K562 (cell line): ENCODE measurements around the gene ABCC6. TPM values are rescaled to one million over a fixed set of nuclear protein-coding genes. Genes with fewer than 3 reads are reported as not detected.

Experiments
- CREM ChIP-seq: IDR thresholded peaks from 2 replicates; pipeline ENCODE4 v1.6.1; 2014; ENCODE audit warnings: antibody characterized with exemption, low read depth
- GABPB1 ChIP-seq: sonication (generic); formaldehyde crosslinking; IDR thresholded peaks from 2 replicates; pipeline ENCODE4 v1.8.0; 2022; ENCODE audit warnings: mild to moderate bottlenecking, missing genetic modification reagents
- MED1 ChIP-seq: sonication (generic); formaldehyde crosslinking; IDR thresholded peaks from 2 replicates; pipeline ENCODE4 v1.8.1; 2023; ENCODE audit warnings: missing genetic modification reagents, borderline replicate concordance
- NCOA1 ChIP-seq: fragments of 450-650 bp; IDR thresholded peaks from 2 replicates; pipeline ENCODE4 v1.6.1; 2016; ENCODE audit warnings: low read depth
- NR2C2 ChIP-seq, 2 experiments: fragments of 200-800 bp in 1 of 2; sonication (Bioruptor generic) in 1 of 2; sonication (generic) in 1 of 2; formaldehyde crosslinking in 1 of 2; IDR thresholded peaks; 2 replicates each; pipeline versions ENCODE4 v1.6.1 to v1.8.0; 2016 to 2022; ENCODE audit warnings: mild to moderate bottlenecking in 1 of 2, missing compliant biosample characterization in 1 of 2, missing genetic modification characterization in 1 of 2, missing genetic modification reagents in 1 of 2
- PBX2 ChIP-seq, 2 experiments: IDR thresholded peaks in 1 of 2; conservative IDR thresholded peaks in 1 of 2; 2 replicates each; pipeline ENCODE4 v1.6.1; 2016; ENCODE audit warnings: low read depth in 2 of 2, mild to moderate bottlenecking in 1 of 2, missing compliant biosample characterization in 1 of 2, missing genetic modification characterization in 1 of 2, moderate library complexity in 1 of 2
- ZNF707 ChIP-seq: fragments of 250-450 bp; sonication (Bioruptor Pico); conservative IDR thresholded peaks from 2 replicates; pipeline ENCODE4 v1.8.0; 2022; ENCODE audit warnings: inconsistent platforms, mild to moderate bottlenecking, moderate library complexity
- polyA plus RNA-seq, 8 experiments: library from polyadenylated mRNA; depleted of rRNA in 4 of 8; stranded (reverse) in 5 of 8; unstranded in 3 of 8; fragments of >200 nt; fragmentation: Nextera tagmentation in 2 of 8; fragmentation: Illumina TruSeq in 1 of 8; extraction: Ambion mirVana in 2 of 8; extraction: Trizol in 1 of 8; gene quantifications; 2 replicates each; pipeline versions ENCODE4 v1.2.1 to v1.2.3, GENCODE V29; 2011 to 2014; ENCODE audit warnings: inconsistent platforms in 1 of 8, missing spikeins in 1 of 8
- total RNA-seq, 7 experiments: library from RNA; depleted of rRNA in 6 of 7; stranded (reverse); fragments of >200 nt in 6 of 7; fragmentation: Illumina TruSeq in 2 of 7; extraction: Trizol in 2 of 7; gene quantifications; 2 replicates each; pipeline versions ENCODE4 v1.2.1 to v1.2.3, GENCODE V29; 2011 to 2021; ENCODE audit warnings: low replicate concordance in 1 of 7
- TF ChIP-seq, protein P1 (sequence below), 2 experiments: fragments of 450-650 bp; formaldehyde crosslinking in 1 of 2; IDR thresholded peaks; 2 replicates each; pipeline versions ENCODE4 v1.4.0 to v1.6.1; 2014 to 2020; ENCODE audit warnings: mild to moderate bottlenecking in 2 of 2, borderline replicate concordance in 1 of 2, low read depth in 1 of 2
- TF ChIP-seq, protein P2 (sequence below), 2 experiments: fragments of 250-450 bp in 1 of 2; fragments of 450-650 bp in 1 of 2; sonication (Bioruptor Pico) in 1 of 2; IDR thresholded peaks; 2 replicates each; pipeline versions ENCODE4 v1.6.1 to v1.8.0; 2016 to 2021; ENCODE audit warnings: mild to moderate bottlenecking in 2 of 2, moderate library complexity in 2 of 2, missing compliant biosample characterization in 1 of 2, missing genetic modification characterization in 1 of 2

The ABCC6 gene
- total and polyA plus RNA-seq, 9 of the 15 experiments (the other 6 are each of a cell fraction or from before 2014, with no cell fraction given), result 0.03 to 0.46 (median 0.07) TPM; not detected in 4

DNA sequence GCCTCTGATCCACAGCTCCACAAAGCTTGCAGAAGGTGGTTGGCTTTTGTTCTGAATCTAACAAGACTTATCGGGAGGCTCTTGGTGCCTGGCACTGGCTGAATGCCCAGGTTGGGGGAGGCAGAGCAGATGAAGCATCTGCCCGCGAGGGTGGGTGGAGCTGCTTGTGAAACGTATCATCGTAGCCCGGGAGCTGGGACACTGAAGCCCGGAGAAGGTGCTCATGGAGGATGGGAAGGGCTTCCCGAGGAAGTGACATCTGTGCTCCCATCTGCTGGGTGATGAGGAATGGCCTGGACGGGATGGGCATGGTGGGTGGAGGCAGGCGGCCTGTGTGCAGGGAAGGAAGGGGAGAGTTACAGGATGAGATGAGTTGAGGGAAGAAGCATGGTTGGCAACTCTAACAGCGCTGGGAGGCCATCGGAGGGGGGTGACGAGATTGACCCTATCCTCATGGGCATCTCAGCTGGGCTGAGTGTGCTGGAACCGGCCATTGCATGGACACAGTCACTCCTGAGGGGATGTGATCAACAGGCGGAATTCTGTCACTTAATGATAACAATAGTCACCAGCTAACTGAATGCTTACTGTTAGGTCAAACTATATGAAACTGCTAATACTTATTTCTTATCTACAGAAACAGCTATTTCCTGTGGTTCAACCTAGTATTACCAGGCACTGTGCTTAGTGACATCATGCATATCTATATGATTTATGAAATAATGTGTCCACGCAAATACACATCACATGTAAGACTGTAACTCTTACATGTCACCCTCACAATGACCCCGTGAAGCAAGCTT is 102.7 kb downstream of the ABCC6 start (continued):
- no peak for TF ChIP-seq ZNF707 (CRISPR knock-in tag)
- no peak for TF ChIP-seq MED1 (CRISPR knock-in tag)
- peak; percentile 81 for TF ChIP-seq CREM
- TF ChIP-seq NCOA1, result peak; percentile 67; the same call in 1 of the 2 replicates
- TF ChIP-seq, protein P1, sequence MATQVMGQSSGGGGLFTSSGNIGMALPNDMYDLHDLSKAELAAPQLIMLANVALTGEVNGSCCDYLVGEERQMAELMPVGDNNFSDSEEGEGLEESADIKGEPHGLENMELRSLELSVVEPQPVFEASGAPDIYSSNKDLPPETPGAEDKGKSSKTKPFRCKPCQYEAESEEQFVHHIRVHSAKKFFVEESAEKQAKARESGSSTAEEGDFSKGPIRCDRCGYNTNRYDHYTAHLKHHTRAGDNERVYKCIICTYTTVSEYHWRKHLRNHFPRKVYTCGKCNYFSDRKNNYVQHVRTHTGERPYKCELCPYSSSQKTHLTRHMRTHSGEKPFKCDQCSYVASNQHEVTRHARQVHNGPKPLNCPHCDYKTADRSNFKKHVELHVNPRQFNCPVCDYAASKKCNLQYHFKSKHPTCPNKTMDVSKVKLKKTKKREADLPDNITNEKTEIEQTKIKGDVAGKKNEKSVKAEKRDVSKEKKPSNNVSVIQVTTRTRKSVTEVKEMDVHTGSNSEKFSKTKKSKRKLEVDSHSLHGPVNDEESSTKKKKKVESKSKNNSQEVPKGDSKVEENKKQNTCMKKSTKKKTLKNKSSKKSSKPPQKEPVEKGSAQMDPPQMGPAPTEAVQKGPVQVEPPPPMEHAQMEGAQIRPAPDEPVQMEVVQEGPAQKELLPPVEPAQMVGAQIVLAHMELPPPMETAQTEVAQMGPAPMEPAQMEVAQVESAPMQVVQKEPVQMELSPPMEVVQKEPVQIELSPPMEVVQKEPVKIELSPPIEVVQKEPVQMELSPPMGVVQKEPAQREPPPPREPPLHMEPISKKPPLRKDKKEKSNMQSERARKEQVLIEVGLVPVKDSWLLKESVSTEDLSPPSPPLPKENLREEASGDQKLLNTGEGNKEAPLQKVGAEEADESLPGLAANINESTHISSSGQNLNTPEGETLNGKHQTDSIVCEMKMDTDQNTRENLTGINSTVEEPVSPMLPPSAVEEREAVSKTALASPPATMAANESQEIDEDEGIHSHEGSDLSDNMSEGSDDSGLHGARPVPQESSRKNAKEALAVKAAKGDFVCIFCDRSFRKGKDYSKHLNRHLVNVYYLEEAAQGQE (IDR thresholded peaks at IDR 0.05; ENCODE audit: borderline replicate concordance), result peak; percentile 5; the same call in 1 of the 2 replicates
- TF ChIP-seq, protein P1 (CRISPR knock-in tag; IDR thresholded peaks at IDR 0.05; ENCODE audit: low read depth), result 0 out of 2 replicates have a peak, but pooled peaks have one; percentile 38
- peak; percentile 49; the same call in 1 of the 2 replicates for TF ChIP-seq PBX2 (CRISPR knock-in tag; IDR thresholded peaks at IDR 0.05; ENCODE audit: low read depth)
- TF ChIP-seq PBX2 (tag; conservative IDR thresholded peaks at IDR 0.05; ENCODE audit: low read depth), result peak; percentile 87
- no peak for TF ChIP-seq NR2C2 (CRISPR knock-in tag; IDR thresholded peaks at IDR 0.05)
- peak; percentile 54; the same call in 1 of the 2 replicates for TF ChIP-seq NR2C2 (tag; IDR thresholded peaks at IDR 0.05)
- TF ChIP-seq, protein P2, sequence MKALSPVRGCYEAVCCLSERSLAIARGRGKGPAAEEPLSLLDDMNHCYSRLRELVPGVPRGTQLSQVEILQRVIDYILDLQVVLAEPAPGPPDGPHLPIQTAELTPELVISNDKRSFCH (CRISPR knock-in tag; IDR thresholded peaks at IDR 0.05), result no peak
- TF ChIP-seq, protein P2 (tag; IDR thresholded peaks at IDR 0.05), result peak; percentile 51; the same call in 1 of the 2 replicates
- TF ChIP-seq GABPB1 (CRISPR knock-in tag), result peak; percentile 70
